ENCODE data around the gene TSPAN10.

The TSPAN10 gene

GRCh38 chr17:81693509-81694210, 56.7 kb downstream of the TSPAN10 start:
- H3K27me3 ChIP-seq (replicated peaks), result no peaks in the 10 kb centered on the region
- H3K27ac ChIP-seq, result no peak overlapping the region
- H3K36me3 ChIP-seq (replicated peaks), result peaks cover 96% of the 10 kb centered on the region
- peak; percentile 16 for TF ChIP-seq CTCF (IDR thresholded peaks at IDR 0.05; ENCODE audit: low read depth, low read length, missing control alignments)
- no peak overlapping the region for H3K4me3 ChIP-seq (ENCODE audit: low read depth, low read length)
- DNase-seq, result no peak
- in situ Hi-C loops (cut with HindIII; ENCODE audit: low pct_ligation_motif_present, low sequenced_read_pairs), result no loop called here

DNA sequence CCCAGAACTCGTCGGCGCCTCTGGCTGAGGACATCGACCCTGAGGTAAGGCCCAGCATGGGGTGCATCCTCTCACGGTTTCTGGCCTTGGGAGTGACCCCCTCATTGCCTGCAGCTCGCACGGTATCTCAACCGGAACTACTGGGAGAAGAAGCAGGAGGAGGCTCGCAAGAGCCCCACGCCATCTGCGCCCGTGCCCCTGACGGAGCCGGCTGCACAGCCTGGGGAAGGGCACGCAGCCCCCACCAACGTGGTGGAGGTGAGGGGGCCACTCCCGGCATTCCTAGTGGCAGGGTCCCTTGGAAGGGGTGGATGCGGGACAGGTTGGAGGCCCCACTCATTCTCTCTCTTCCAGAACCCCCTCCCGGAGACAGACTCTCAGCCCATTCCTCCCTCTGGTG, 57.8 kb downstream of the TSPAN10 start:
- Histone ChIP-seq H3K27me3 (replicated peaks) (no peaks in the 10 kb centered on the region), H3K4me3 (ENCODE audit: low read depth, low read length) (no peak overlapping the region), H3K36me3 (replicated peaks) (peaks cover 97% of the 10 kb centered on the region), H3K27ac (no peak overlapping the region)
- in situ Hi-C loops (cut with HindIII; ENCODE audit: low pct_ligation_motif_present, low sequenced_read_pairs), result no loop called here
- no peak for TF ChIP-seq CTCF (IDR thresholded peaks at IDR 0.05; ENCODE audit: low read depth, low read length, missing control alignments)
- no peak for DNase-seq

- H3K27me3 ChIP-seq (replicated peaks), result no peaks in the 10 kb centered on the region
- H3K27ac ChIP-seq, result no peak overlapping the region
- H3K36me3 ChIP-seq (replicated peaks), result peaks cover 97% of the 10 kb centered on the region
- in situ Hi-C loops (cut with HindIII; ENCODE audit: low pct_ligation_motif_present, low sequenced_read_pairs), result no loop called here
- H3K4me3 ChIP-seq (ENCODE audit: low read depth, low read length), result no peak overlapping the region
- no peak for TF ChIP-seq CTCF (IDR thresholded peaks at IDR 0.05; ENCODE audit: low read depth, low read length, missing control alignments)
- no peak for DNase-seq
Measured at GRCh38 chr17:81695211-81695610, 58.2 kb downstream of the TSPAN10 start.

- no peak for TF ChIP-seq CTCF (IDR thresholded peaks at IDR 0.05; ENCODE audit: low read depth, low read length, missing control alignments)
- H3K27me3 ChIP-seq (replicated peaks), result no peaks in the 10 kb centered on the region
- no peak overlapping the region for H3K4me3 ChIP-seq (ENCODE audit: low read depth, low read length)
- DNase-seq, result no peak
- no peak overlapping the region for H3K27ac ChIP-seq
- in situ Hi-C loops (cut with HindIII; ENCODE audit: low pct_ligation_motif_present, low sequenced_read_pairs), result no loop called here
- peaks cover 93% of the 10 kb centered on the region for H3K36me3 ChIP-seq (replicated peaks)
Measured at GRCh38 chr17:81695801-81696200, 58.8 kb downstream of the TSPAN10 start.

DNA sequence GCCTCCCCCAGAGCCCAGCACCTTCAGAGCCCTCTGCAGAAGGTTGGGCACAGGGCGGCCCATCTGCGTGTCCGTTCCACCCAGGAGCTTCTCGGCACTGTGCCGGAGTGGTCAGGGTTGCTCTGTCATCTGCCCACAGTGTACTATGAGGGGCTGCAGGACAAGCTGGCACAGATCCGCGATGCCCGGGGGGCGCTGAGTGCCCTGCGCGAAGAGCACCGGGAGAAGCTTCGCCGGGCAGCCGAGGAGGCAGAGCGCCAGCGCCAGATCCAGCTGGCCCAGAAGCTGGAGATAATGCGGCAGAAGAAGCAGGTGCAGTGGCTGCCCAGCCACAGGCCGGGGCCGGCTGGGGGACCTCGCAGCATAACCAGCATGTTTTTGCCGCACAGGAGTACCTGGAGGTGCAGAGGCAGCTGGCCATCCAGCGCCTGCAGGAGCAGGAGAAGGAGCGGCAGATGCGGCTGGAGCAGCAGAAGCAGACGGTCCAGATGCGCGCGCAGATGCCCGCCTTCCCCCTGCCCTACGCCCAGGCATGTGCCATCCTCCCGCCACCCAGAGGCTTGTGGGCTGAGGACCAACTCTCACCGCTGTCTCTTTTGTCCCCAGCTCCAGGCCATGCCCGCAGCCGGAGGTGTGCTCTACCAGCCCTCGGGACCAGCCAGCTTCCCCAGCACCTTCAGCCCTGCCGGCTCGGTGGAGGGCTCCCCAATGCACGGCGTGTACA, 59.4 kb downstream of the TSPAN10 start:
- Histone ChIP-seq H3K27me3 (replicated peaks) (no peaks in the 10 kb centered on the region), H3K36me3 (replicated peaks) (peaks cover 93% of the 10 kb centered on the region), H3K4me3 (ENCODE audit: low read depth, low read length) (no peak overlapping the region), H3K27ac (no peak overlapping the region)
- in situ Hi-C loops (cut with HindIII; ENCODE audit: low pct_ligation_motif_present, low sequenced_read_pairs), result no loop called here
- TF ChIP-seq CTCF (IDR thresholded peaks at IDR 0.05; ENCODE audit: low read depth, low read length, missing control alignments), result no peak
- DNase-seq, result no peak
